ENCODE measurements around the gene GABBR2. TPM values are rescaled to one million over a fixed set of nuclear protein-coding genes. Genes with fewer than 3 reads are reported as not detected.

The GABBR2 gene
- total and polyA plus RNA-seq, 9 of the 15 experiments (the other 6 are each of a cell fraction or from before 2014, with no cell fraction given), result 0.15 to 1.9 (median 0.32) TPM

GRCh38 chr9:98240475-98240874 is 468.3 kb downstream of the GABBR2 start (continued):
- TF ChIP-seq YY1 (IDR thresholded peaks at IDR 0.05; ENCODE audit: borderline replicate concordance in 1 of 3, control insufficient read depth in 1 of 3, extremely low read depth in 1 of 3, insufficient read depth in 3 of 3, insufficient read length in 1 of 3, insufficient replicate concordance in 2 of 3, low read depth in 1 of 3, low read length in 2 of 3), result no peak
- TF ChIP-seq CBX8 (IDR thresholded peaks at IDR 0.05; ENCODE audit: borderline replicate concordance, extremely low read depth, low read depth, low read length, poor library complexity, severe bottlenecking), result no peak
- peak; percentile 68; the same call in 1 of the 2 replicates for TF ChIP-seq TARDBP (IDR thresholded peaks at IDR 0.05)
- TF ChIP-seq XRCC3 (IDR thresholded peaks at IDR 0.05), result no peak
- peak; percentile 15 for TF ChIP-seq CCNT2 (IDR thresholded peaks at IDR 0.05; ENCODE audit: borderline replicate concordance, extremely low read depth, insufficient read length, low read depth, low read length)
- peak; percentile 75 for TF ChIP-seq CREM (IDR thresholded peaks at IDR 0.05; ENCODE audit: low read depth)
- TF ChIP-seq USF2 (CRISPR knock-in tag; IDR thresholded peaks at IDR 0.05), result peak; percentile 25; the same call in 1 of the 2 replicates
- TF ChIP-seq CGGBP1 (CRISPR knock-in tag; IDR thresholded peaks at IDR 0.05), result no peak
- no peak for TF ChIP-seq MXD1 (CRISPR knock-in tag; IDR thresholded peaks at IDR 0.05; ENCODE audit: borderline replicate concordance, poor library complexity, severe bottlenecking)
- 0 out of 2 replicates have a peak, but pooled peaks have one; percentile 12 for TF ChIP-seq NFIC (IDR thresholded peaks at IDR 0.05)
- TF ChIP-seq ZNF644 (tag; IDR thresholded peaks at IDR 0.05; ENCODE audit: low read depth), result peak; percentile 47; the same call in 1 of the 2 replicates
- no peak for TF ChIP-seq SMARCC2 (IDR thresholded peaks at IDR 0.05; ENCODE audit: low read depth)
- peak; percentile 84 for TF ChIP-seq BHLHE40 (IDR thresholded peaks at IDR 0.05; ENCODE audit: low read length)
- TF ChIP-seq PHB2 (IDR thresholded peaks at IDR 0.05; ENCODE audit: low read depth), result no peak
- TF ChIP-seq BACH1 (tag; IDR thresholded peaks at IDR 0.05), result 0 out of 2 replicates have a peak, but pooled peaks have one; percentile 36
- peak; percentile 67; the same call in 1 of the 2 replicates for TF ChIP-seq MTA3 (IDR thresholded peaks at IDR 0.05; ENCODE audit: borderline replicate concordance)
- TF ChIP-seq MAZ (CRISPR knock-in tag; conservative IDR thresholded peaks at IDR 0.05 in 1 of 2, IDR thresholded peaks at IDR 0.05 in 1 of 2), result peak; percentile 44 to 67; a peak in 3 of 4 replicates
- peak in 1 of 2 experiments; percentile 69; a peak in 1 of 4 replicates for TF ChIP-seq MLLT1 (IDR thresholded peaks at IDR 0.05)
- TF ChIP-seq CBFA2T2 (conservative IDR thresholded peaks at IDR 0.05), result peak; percentile 60
- TF ChIP-seq MBD2 (IDR thresholded peaks at IDR 0.05; ENCODE audit: borderline replicate concordance, low read depth), result peak; percentile 53; the same call in 1 of the 2 replicates
- no peak for TF ChIP-seq NR2C1 (IDR thresholded peaks at IDR 0.05)
- 0 out of 2 replicates have a peak, but pooled peaks have one; percentile 48 for TF ChIP-seq NR2C1 (tag; IDR thresholded peaks at IDR 0.05)
- TF ChIP-seq HMBOX1 (IDR thresholded peaks at IDR 0.05), result peak; percentile 93
- peak in 1 of 2 experiments; percentile 52; a peak in 1 of 4 replicates for TF ChIP-seq FOXK2 (conservative IDR thresholded peaks at IDR 0.05 in 1 of 2, IDR thresholded peaks at IDR 0.05 in 1 of 2; ENCODE audit: low read depth in 2 of 2)
- TF ChIP-seq ZBED1 (IDR thresholded peaks at IDR 0.05), result 0 out of 2 replicates have a peak, but pooled peaks have one; percentile 66

Measured in K562 (cell line).